ENCODE data around the gene C6orf89.

C6orf89 gene

GRCh38 chr6:36885461-36886401, at the start of gene C6orf89:
C6orf89 (plus strand) TSS chr6:36885952; CDS start chr6:36899445, 13,493 bp downstream.
- peak; percentile 91 for DNase-seq (ENCODE audit: low read depth)
- H3K4me3 ChIP-seq (ENCODE audit: low read length) = peak within 1 kb of the TSS; percentile 95
- TF ChIP-seq CTCF (conservative IDR thresholded peaks at IDR 0.05; ENCODE audit: low read depth, low read length) = peak; percentile 87

- peak; percentile 26 for TF ChIP-seq CTCF (conservative IDR thresholded peaks at IDR 0.05; ENCODE audit: low read depth, low read length)
- H3K4me3 ChIP-seq (ENCODE audit: low read length) = no peak overlapping the region
- no peak for DNase-seq (ENCODE audit: low read depth)
Measured at GRCh38 chr6:36836111-36837021, 49.4 kb upstream of the C6orf89 start.

GRCh38 chr6:36837022-36837339, 48.8 kb upstream of the C6orf89 start:
- DNase-seq (ENCODE audit: low read depth) = no peak
- H3K4me3 ChIP-seq (ENCODE audit: low read length) = no peak overlapping the region
- no peak for TF ChIP-seq CTCF (conservative IDR thresholded peaks at IDR 0.05; ENCODE audit: low read depth, low read length)

- DNase-seq (ENCODE audit: low read depth) = no peak
- no peak overlapping the region for H3K4me3 ChIP-seq (ENCODE audit: low read length)
- TF ChIP-seq CTCF (conservative IDR thresholded peaks at IDR 0.05; ENCODE audit: low read depth, low read length) = no peak
Measured at GRCh38 chr6:36837686-36838085, 48.1 kb upstream of the C6orf89 start.

GRCh38 chr6:36838896-36839748, 46.6 kb upstream of the C6orf89 start, which contains the start of gene CPNE5:
CPNE5 (minus strand) TSS chr6:36839444; CDS start chr6:36839377, 67 bp downstream.
- peak within 1 kb of the TSS; percentile 51 for H3K4me3 ChIP-seq (ENCODE audit: low read length)
- TF ChIP-seq CTCF (conservative IDR thresholded peaks at IDR 0.05; ENCODE audit: low read depth, low read length) = no peak
- DNase-seq (ENCODE audit: low read depth) = no peak

GRCh38 chr6:36839749-36840431, 45.9 kb upstream of the C6orf89 start:
- no peak for DNase-seq (ENCODE audit: low read depth)
- TF ChIP-seq CTCF (conservative IDR thresholded peaks at IDR 0.05; ENCODE audit: low read depth, low read length) = no peak
- peak overlapping the region; percentile 51 for H3K4me3 ChIP-seq (ENCODE audit: low read length)

Measured in retinal pigment epithelial cell (primary cell).